ENCODE measurements around the gene POTEI.
"Not testable (repeated sequence)": the region's sequence is repeated elsewhere in the genome, so short reads cannot be mapped to it uniquely, and the experiment has no call there.

POTEI gene

DNA sequence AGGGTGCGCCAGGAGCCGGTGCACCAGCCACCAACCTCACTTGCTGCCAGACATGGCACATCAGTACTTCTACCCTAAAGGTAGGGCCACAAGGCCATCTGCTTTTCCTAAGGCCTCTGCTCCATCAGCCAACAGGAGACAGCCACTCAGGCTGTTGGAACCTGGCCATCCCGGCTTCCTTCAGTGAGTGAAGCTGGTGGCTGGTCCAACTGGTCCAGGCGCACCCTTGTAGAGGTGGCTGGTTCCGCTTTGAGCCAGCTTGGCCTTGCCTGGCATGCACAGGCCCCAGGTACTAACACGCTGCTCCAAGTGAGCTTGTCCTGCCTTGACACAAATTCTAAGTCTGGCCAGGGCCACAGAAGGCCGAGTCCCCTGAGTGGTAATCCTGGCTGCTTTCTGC, 58.8 kb downstream of the POTEI start:
- not testable (repeated sequence) for H3K4me3 ChIP-seq (replicated peaks; ENCODE audit: low read depth, low read length); H3K36me3 ChIP-seq (ENCODE audit: control insufficient read depth, insufficient read depth, low read length); DNase-seq (ENCODE audit: extremely low read depth, insufficient read length); H3K27me3 ChIP-seq (replicated peaks; ENCODE audit: control insufficient read depth, insufficient read depth, low read length)

DNA sequence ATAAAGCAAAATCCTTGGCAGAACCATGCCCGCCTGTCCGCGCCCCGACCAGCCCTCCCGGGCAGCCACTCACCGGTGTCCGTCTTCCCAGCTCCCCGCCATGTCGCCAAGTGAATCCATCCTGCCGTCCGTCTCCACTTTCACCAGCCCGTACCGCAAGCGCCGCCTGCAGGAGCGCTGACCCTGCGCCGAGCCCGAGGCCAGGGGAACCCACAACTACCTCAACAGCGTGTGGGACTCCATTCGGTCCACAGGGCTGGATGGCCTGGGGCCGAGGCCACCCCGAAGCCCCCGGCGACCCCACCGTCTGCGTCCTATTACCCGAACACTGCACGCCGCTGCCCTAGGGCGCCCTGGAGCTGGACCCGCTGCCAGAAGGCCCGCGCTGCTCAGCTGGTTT, 81.5 kb downstream of the POTEI start:
- H3K27me3 ChIP-seq (replicated peaks; ENCODE audit: control insufficient read depth, insufficient read depth, low read length); H3K36me3 ChIP-seq (ENCODE audit: control insufficient read depth, insufficient read depth, low read length): not testable (repeated sequence)
- H3K4me3 ChIP-seq (replicated peaks; ENCODE audit: low read depth, low read length), result peak overlapping the region; percentile 49
- TF ChIP-seq, protein P1, sequence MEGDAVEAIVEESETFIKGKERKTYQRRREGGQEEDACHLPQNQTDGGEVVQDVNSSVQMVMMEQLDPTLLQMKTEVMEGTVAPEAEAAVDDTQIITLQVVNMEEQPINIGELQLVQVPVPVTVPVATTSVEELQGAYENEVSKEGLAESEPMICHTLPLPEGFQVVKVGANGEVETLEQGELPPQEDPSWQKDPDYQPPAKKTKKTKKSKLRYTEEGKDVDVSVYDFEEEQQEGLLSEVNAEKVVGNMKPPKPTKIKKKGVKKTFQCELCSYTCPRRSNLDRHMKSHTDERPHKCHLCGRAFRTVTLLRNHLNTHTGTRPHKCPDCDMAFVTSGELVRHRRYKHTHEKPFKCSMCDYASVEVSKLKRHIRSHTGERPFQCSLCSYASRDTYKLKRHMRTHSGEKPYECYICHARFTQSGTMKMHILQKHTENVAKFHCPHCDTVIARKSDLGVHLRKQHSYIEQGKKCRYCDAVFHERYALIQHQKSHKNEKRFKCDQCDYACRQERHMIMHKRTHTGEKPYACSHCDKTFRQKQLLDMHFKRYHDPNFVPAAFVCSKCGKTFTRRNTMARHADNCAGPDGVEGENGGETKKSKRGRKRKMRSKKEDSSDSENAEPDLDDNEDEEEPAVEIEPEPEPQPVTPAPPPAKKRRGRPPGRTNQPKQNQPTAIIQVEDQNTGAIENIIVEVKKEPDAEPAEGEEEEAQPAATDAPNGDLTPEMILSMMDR (IDR thresholded peaks at IDR 0.05; ENCODE audit: insufficient read depth, low read length, poor library complexity, severe bottlenecking), result peak; percentile 41
- peak; percentile 46 for DNase-seq (ENCODE audit: extremely low read depth, insufficient read length)

DNA sequence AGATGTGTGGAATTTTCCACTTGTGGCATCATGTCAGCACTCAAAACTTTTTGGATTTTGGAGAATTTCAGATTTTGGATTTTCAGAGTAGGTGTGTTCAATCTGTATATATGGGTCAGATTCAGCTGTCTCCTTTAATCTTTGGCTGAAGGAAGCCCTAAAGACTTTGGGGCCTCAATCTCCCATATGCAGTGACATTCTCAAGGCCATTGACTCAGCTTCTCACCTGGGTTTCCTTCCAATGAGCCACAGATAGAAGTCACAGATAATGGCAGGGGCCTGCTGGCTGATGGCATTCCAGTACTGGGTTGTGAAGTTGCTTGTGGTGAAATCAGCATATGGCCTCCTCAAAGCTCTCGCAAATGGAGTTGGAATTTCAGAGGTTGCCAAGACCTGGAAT, 90.3 kb downstream of the POTEI start:
- not testable (repeated sequence) for H3K36me3 ChIP-seq (ENCODE audit: control insufficient read depth, insufficient read depth, low read length); H3K4me3 ChIP-seq (replicated peaks; ENCODE audit: low read depth, low read length); H3K27me3 ChIP-seq (replicated peaks; ENCODE audit: control insufficient read depth, insufficient read depth, low read length); DNase-seq (ENCODE audit: extremely low read depth, insufficient read length)

DNA sequence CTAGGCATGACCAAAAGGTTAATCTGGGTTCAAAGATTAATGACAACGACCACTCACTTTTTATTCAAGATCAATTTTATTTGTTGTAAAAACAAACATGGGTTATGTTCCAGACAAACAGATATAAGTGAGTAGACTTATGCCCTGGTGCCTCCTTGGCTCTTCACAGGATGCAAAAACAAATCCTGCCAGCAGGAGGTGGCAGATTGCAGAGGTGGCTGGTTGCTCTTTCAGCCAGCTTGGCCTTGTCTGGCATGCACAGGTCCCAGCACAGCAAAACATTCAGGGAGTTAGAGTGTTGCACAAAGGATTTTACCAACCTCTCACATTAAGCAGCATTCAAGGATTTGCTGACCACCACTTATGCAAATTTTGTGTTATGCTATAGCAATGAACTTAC, 92.4 kb downstream of the POTEI start:
- DNase-seq (ENCODE audit: extremely low read depth, insufficient read length); H3K4me3 ChIP-seq (replicated peaks; ENCODE audit: low read depth, low read length); H3K27me3 ChIP-seq (replicated peaks; ENCODE audit: control insufficient read depth, insufficient read depth, low read length); H3K36me3 ChIP-seq (ENCODE audit: control insufficient read depth, insufficient read depth, low read length): not testable (repeated sequence)

Data from GM06990 (cell line).